HUDEP-2 (cell line): ENCODE data around the gene ZBED1.
"Not testable (repeated sequence)": the region's sequence is repeated elsewhere in the genome, so short reads cannot be mapped to it uniquely, and the experiment has no call there.

Experiments used
- DNase-seq, 76 experiments: peaks; one replicate each; lab custom pipeline; 2025; ENCODE audit not compliant: unreplicated experiment in 76 of 76; lab: John Stamatoyannopoulos, UW

The ZBED1 gene

GRCh38 chrX:2477313-2477712 is 23.5 kb downstream of the ZBED1 start:
- DNase-seq: not testable (repeated sequence)

GRCh38 chrX:2474963-2475726 is 25.6 kb downstream of the ZBED1 start:
- no peak for DNase-seq

- no peak for DNase-seq
Measured at GRCh38 chrX:2474280-2474962, 26.4 kb downstream of the ZBED1 start.

GRCh38 chrX:2473064-2473463 is 27.7 kb downstream of the ZBED1 start:
- DNase-seq: not testable (repeated sequence)

- no peak for DNase-seq
Measured at GRCh38 chrX:2471641-2472040, 29.1 kb downstream of the ZBED1 start.

GRCh38 chrX:2471126-2471525 is 29.6 kb downstream of the ZBED1 start:
- DNase-seq: not testable (repeated sequence)

- DNase-seq: not testable (repeated sequence)
Measured at GRCh38 chrX:2469852-2470251, 30.9 kb downstream of the ZBED1 start.

- no peak for DNase-seq
Measured at GRCh38 chrX:2469196-2469685, 31.5 kb downstream of the ZBED1 start.

- DNase-seq: no peak
Measured at GRCh38 chrX:2468261-2469195, 32.2 kb downstream of the ZBED1 start.

GRCh38 chrX:2466876-2467656 is 33.7 kb downstream of the ZBED1 start:
- no peak for DNase-seq

GRCh38 chrX:2464677-2465166 is 36.1 kb downstream of the ZBED1 start:
- DNase-seq: no peak

GRCh38 chrX:2463973-2464676 is 36.7 kb downstream of the ZBED1 start:
- no peak for DNase-seq

- DNase-seq: not testable (repeated sequence)
Measured at GRCh38 chrX:2463481-2463880, 37.3 kb downstream of the ZBED1 start.

GRCh38 chrX:2462780-2463179 is 38.0 kb downstream of the ZBED1 start:
- DNase-seq: no peak

GRCh38 chrX:2462074-2462473 is 38.7 kb downstream of the ZBED1 start:
- DNase-seq: no peak

GRCh38 chrX:2461711-2462016 is 39.1 kb downstream of the ZBED1 start:
- DNase-seq: no peak

GRCh38 chrX:2460821-2461710 is 39.7 kb downstream of the ZBED1 start:
- DNase-seq: not testable (repeated sequence)

GRCh38 chrX:2460048-2460447 is 40.7 kb downstream of the ZBED1 start:
- DNase-seq: not testable (repeated sequence)

GRCh38 chrX:2458309-2458708 is 42.5 kb downstream of the ZBED1 start:
- no peak for DNase-seq
